Panc1 (cell line): ENCODE data around the gene IL20RB.

Source experiments
- POLR2AphosphoS5 ChIP-seq: IDR thresholded peaks from 2 replicates; pipeline ENCODE4 v1.6.1; 2012; ENCODE audit warnings: mild to moderate bottlenecking, low read depth, low read length, moderate library complexity
- TF ChIP-seq, protein P1 (sequence below): fragments of 450-650 bp; IDR thresholded peaks from 2 replicates; pipeline ENCODE4 v1.5.1; 2017; ENCODE audit warnings: mild to moderate bottlenecking

DNA sequence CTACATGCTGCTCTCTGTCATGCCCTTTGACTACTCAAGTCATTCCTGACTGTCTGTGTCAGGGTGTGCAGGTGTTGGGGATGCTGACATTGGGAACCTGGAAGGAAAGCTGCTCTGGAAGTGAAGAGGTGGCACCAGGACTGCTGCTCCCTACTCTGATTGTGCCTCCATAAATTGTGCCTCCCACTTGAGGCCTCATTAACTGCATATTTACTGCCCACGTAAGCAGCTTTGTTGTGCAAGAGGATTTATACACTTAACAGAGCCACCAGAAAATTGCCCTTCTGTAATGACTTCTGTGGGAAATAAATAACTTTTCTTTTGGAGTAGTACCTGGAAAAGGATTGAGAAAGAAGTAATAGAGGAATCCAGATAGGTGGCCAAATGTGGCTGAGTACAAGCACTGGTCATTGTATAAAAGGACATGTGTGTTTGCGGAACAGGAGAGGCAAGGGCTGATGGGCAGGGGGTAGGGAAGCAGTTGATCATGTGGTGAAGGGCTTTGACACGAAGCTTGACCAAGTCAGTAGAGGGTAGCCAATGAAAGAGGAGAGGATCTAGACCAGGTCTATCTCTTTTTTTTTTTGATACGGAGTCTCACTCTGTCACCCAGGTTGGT lies 24.8 kb downstream of the IL20RB start:
- TF ChIP-seq, protein P1, sequence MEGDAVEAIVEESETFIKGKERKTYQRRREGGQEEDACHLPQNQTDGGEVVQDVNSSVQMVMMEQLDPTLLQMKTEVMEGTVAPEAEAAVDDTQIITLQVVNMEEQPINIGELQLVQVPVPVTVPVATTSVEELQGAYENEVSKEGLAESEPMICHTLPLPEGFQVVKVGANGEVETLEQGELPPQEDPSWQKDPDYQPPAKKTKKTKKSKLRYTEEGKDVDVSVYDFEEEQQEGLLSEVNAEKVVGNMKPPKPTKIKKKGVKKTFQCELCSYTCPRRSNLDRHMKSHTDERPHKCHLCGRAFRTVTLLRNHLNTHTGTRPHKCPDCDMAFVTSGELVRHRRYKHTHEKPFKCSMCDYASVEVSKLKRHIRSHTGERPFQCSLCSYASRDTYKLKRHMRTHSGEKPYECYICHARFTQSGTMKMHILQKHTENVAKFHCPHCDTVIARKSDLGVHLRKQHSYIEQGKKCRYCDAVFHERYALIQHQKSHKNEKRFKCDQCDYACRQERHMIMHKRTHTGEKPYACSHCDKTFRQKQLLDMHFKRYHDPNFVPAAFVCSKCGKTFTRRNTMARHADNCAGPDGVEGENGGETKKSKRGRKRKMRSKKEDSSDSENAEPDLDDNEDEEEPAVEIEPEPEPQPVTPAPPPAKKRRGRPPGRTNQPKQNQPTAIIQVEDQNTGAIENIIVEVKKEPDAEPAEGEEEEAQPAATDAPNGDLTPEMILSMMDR = no peak
- TF ChIP-seq POLR2AphosphoS5 = no peak
